NCI-H2171 (cell line): ENCODE results near the gene ST6GALNAC5.
"Not testable (repeated sequence)": the region's sequence is repeated elsewhere in the genome, so short reads cannot be mapped to it uniquely, and the experiment has no call there.

Source experiments
- DNase-seq: peaks from one replicate; lab custom pipeline; 2025; lab: John Stamatoyannopoulos, UW

The ST6GALNAC5 gene

GRCh38 chr1:76938304-76938703 lies 71.0 kb downstream of the ST6GALNAC5 start:
- DNase-seq, result no peak

GRCh38 chr1:76939050-76939816 lies 72.0 kb downstream of the ST6GALNAC5 start:
- DNase-seq, result no peak

- DNase-seq, result no peak
These were observed 72.5 kb downstream of the ST6GALNAC5 start for GRCh38 chr1:76939817-76940216.

GRCh38 chr1:76940571-76941335 lies 73.5 kb downstream of the ST6GALNAC5 start:
- DNase-seq, result no peak

GRCh38 chr1:76942549-76942948 lies 75.3 kb downstream of the ST6GALNAC5 start:
- no peak for DNase-seq

GRCh38 chr1:76944942-76945341 lies 77.7 kb downstream of the ST6GALNAC5 start:
- no peak for DNase-seq

GRCh38 chr1:76948846-76949245 lies 81.6 kb downstream of the ST6GALNAC5 start:
- DNase-seq, result no peak

- DNase-seq, result no peak
These were observed 82.2 kb downstream of the ST6GALNAC5 start for GRCh38 chr1:76949503-76949902.

GRCh38 chr1:76950306-76950705 lies 83.0 kb downstream of the ST6GALNAC5 start:
- no peak for DNase-seq

GRCh38 chr1:76951153-76951552 lies 83.9 kb downstream of the ST6GALNAC5 start:
- DNase-seq, result no peak

GRCh38 chr1:76955652-76956051 lies 88.4 kb downstream of the ST6GALNAC5 start:
- no peak for DNase-seq

GRCh38 chr1:76957961-76958360 lies 90.7 kb downstream of the ST6GALNAC5 start:
- DNase-seq, result no peak

GRCh38 chr1:76958828-76959227 lies 91.5 kb downstream of the ST6GALNAC5 start:
- DNase-seq, result no peak

GRCh38 chr1:76959556-76959955 lies 92.3 kb downstream of the ST6GALNAC5 start:
- DNase-seq, result no peak

GRCh38 chr1:76961181-76961819 lies 94.0 kb downstream of the ST6GALNAC5 start:
- DNase-seq, result no peak

- DNase-seq, result no peak
These were observed 94.5 kb downstream of the ST6GALNAC5 start for GRCh38 chr1:76961820-76962207.

- DNase-seq, result not testable (repeated sequence)
These were observed 114.0 kb downstream of the ST6GALNAC5 start for GRCh38 chr1:76981267-76981666.

GRCh38 chr1:76989976-76990375 lies 122.7 kb downstream of the ST6GALNAC5 start:
- DNase-seq, result no peak

- DNase-seq, result no peak
These were observed 125.8 kb downstream of the ST6GALNAC5 start for GRCh38 chr1:76993036-76993435.

GRCh38 chr1:76998582-76999223 lies 131.4 kb downstream of the ST6GALNAC5 start:
- DNase-seq, result no peak

- DNase-seq, result no peak
These were observed 140.4 kb downstream of the ST6GALNAC5 start for GRCh38 chr1:77007675-77008074.

GRCh38 chr1:77010937-77011336 lies 143.7 kb downstream of the ST6GALNAC5 start:
- no peak for DNase-seq
